Tibial artery (tissue), 4 donors: ENCODE measurements around the gene MAEA.
"Not testable (repeated sequence)": the region's sequence is repeated elsewhere in the genome, so short reads cannot be mapped to it uniquely, and the experiment has no call there.

ENCODE experiments used
- DNase-seq, 2 donors: peaks; one replicate each; pipeline ENCODE4 v3.0.0-alpha.2; 2019
- H3K27ac ChIP-seq, 2 donors: fragments of 200-600 bp; sonication (generic) in 1 of 2; 1 replicate in 1 of 2; 2 replicates in 1 of 2; pipeline ENCODE4 v1.5.1; 2018 to 2019; ENCODE audit warnings: mild to moderate bottlenecking in 1 of 2
- H3K27me3 ChIP-seq, 2 donors: fragments of 200-600 bp; sonication (generic) in 1 of 2; one replicate each; pipeline versions ENCODE4 v1.5.1 to v1.6.0; 2016 to 2019
- H3K36me3 ChIP-seq, 3 donors: fragments of 200-600 bp; sonication (generic) in 2 of 3; one replicate each; pipeline ENCODE4 v1.5.1; 2016 to 2019; ENCODE audit warnings: mild to moderate bottlenecking in 2 of 3
- H3K4me1 ChIP-seq, 4 donors: fragments of 200-600 bp; sonication (generic) in 2 of 4; 1 replicate in 3 of 4; 2 replicates in 1 of 4; pipeline ENCODE4 v1.5.1; 2016 to 2019
- H3K4me3 ChIP-seq, 2 donors: fragments of 200-600 bp; sonication (generic) in 1 of 2; 1 replicate in 1 of 2; 2 replicates in 1 of 2; pipeline ENCODE4 v1.5.1; 2018 to 2019; ENCODE audit warnings: mild to moderate bottlenecking in 2 of 2
- H3K9me3 ChIP-seq, 3 donors: fragments of 200-600 bp; sonication (generic) in 1 of 3; one replicate each; pipeline ENCODE4 v1.5.1; 2016 to 2019
- CTCF ChIP-seq, 2 experiments: fragments of 200-600 bp in 1 of 2; fragments of 450-650 bp in 1 of 2; IDR thresholded peaks; one replicate each; pipeline ENCODE4 v1.5.1; 2017 to 2019; ENCODE audit warnings: antibody characterized with exemption in 2 of 2, mild to moderate bottlenecking in 1 of 2, moderate library complexity in 1 of 2
- intact Hi-C: fragments of 100-400 bp; cut with DNase I; formaldehyde crosslinking; loops from one replicate; pipeline ENCODE4 v1.15.0; 2023; ENCODE audit warnings: low total_unique reads

Gene MAEA

GRCh38 chr4:1291996-1292702 is 2.5 kb downstream of the MAEA start:
- H3K4me1 ChIP-seq, result peaks cover 4 to 59% (median 45%) of the 10 kb centered on the region in 4 donors
- DNase-seq, result peak in 1 of 2 donors; percentile 58
- no peaks in the 10 kb centered on the region for H3K27me3 ChIP-seq
- intact Hi-C loops, result loop anchor here (5.0 kb wide), 1 partner anchor 45 kb away; the partner anchor contains the start of gene CTBP1
- H3K9me3 ChIP-seq, result no peaks in the 10 kb centered on the region
- TF ChIP-seq CTCF (IDR thresholded peaks at IDR 0.05), result no peak
- H3K27ac ChIP-seq, result no peak overlapping the region
- H3K4me3 ChIP-seq, result no peak overlapping the region
- peaks cover 0 to 6% (median 5%) of the 10 kb centered on the region in 3 donors for H3K36me3 ChIP-seq

GRCh38 chr4:1292703-1293011 is 3.0 kb downstream of the MAEA start:
- H3K4me1 ChIP-seq, result peaks cover 4 to 59% (median 45%) of the 10 kb centered on the region in 4 donors
- not testable (repeated sequence) for H3K4me3 ChIP-seq, H3K27me3 ChIP-seq, H3K36me3 ChIP-seq, H3K9me3 ChIP-seq, H3K27ac ChIP-seq
- intact Hi-C loops, result loop anchor here (5.0 kb wide), 1 partner anchor 45 kb away; the partner anchor contains the start of gene CTBP1
- DNase-seq, result peak in 1 of 2 donors; percentile 56

- intact Hi-C loops, result loop anchor here (5.0 kb wide), 1 partner anchor 46 kb away; the partner anchor contains the start of gene CTBP1
- Histone ChIP-seq H3K9me3 (no peaks in the 10 kb centered on the region), H3K4me3 (no peak overlapping the region), H3K4me1 (peaks cover 4 to 58% (median 44%) of the 10 kb centered on the region in 4 donors), H3K27ac (peak overlapping the region in 1 of 2 donors; percentile 44), H3K36me3 (peaks cover 6 to 18% (median 15%) of the 10 kb centered on the region in 3 donors), H3K27me3 (no peaks in the 10 kb centered on the region)
- no peak for TF ChIP-seq CTCF (IDR thresholded peaks at IDR 0.05)
- DNase-seq, result no peak
These were observed 3.8 kb downstream of the MAEA start for GRCh38 chr4:1293531-1293941.

GRCh38 chr4:1293991-1294390 is 4.3 kb downstream of the MAEA start:
- H3K4me1 ChIP-seq, result peaks cover under 1 to 56% (median 42%) of the 10 kb centered on the region in 4 donors
- H3K27ac ChIP-seq, result peak overlapping the region in 1 of 2 donors; percentile 44
- no peaks in the 10 kb centered on the region for H3K9me3 ChIP-seq
- TF ChIP-seq CTCF (IDR thresholded peaks at IDR 0.05), result no peak
- no peak overlapping the region for H3K4me3 ChIP-seq
- intact Hi-C loops, result loop anchor here (5.0 kb wide), 1 partner anchor 47 kb away; the partner anchor contains the start of gene CTBP1
- no peaks in the 10 kb centered on the region for H3K27me3 ChIP-seq
- H3K36me3 ChIP-seq, result peaks cover 6 to 23% (median 15%) of the 10 kb centered on the region in 3 donors
- peak in 1 of 2 donors; percentile 68 for DNase-seq

- Histone ChIP-seq H3K27ac (peak overlapping the region in 1 of 2 donors; percentile 38), H3K27me3 (no peaks in the 10 kb centered on the region), H3K9me3 (no peaks in the 10 kb centered on the region), H3K4me3 (no peak overlapping the region), H3K36me3 (peaks cover 6 to 27% (median 18%) of the 10 kb centered on the region in 3 donors), H3K4me1 (peaks cover 0 to 54% (median 42%) of the 10 kb centered on the region in 4 donors)
- intact Hi-C loops, result loop anchor here (5.0 kb wide), 1 partner anchor 47 kb away; the partner anchor contains the start of gene CTBP1
- DNase-seq, result no peak
- no peak for TF ChIP-seq CTCF (IDR thresholded peaks at IDR 0.05)
These were observed 4.7 kb downstream of the MAEA start for GRCh38 chr4:1294424-1294823.

GRCh38 chr4:1294891-1295290 is 5.2 kb downstream of the MAEA start:
- Histone ChIP-seq H3K27me3 (no peaks in the 10 kb centered on the region), H3K27ac (peak overlapping the region in 1 of 2 donors; percentile 38), H3K4me3 (no peak overlapping the region), H3K36me3 (peaks cover 6 to 32% (median 23%) of the 10 kb centered on the region in 3 donors), H3K9me3 (no peaks in the 10 kb centered on the region), H3K4me1 (peaks cover 0 to 57% (median 43%) of the 10 kb centered on the region in 4 donors)
- no peak for DNase-seq
- no peak for TF ChIP-seq CTCF (IDR thresholded peaks at IDR 0.05)
- intact Hi-C loops, result loop anchor here (5.0 kb wide), 1 partner anchor 48 kb away; the partner anchor contains the start of gene CTBP1
